ENCODE results near the gene HAGH.

DNA sequence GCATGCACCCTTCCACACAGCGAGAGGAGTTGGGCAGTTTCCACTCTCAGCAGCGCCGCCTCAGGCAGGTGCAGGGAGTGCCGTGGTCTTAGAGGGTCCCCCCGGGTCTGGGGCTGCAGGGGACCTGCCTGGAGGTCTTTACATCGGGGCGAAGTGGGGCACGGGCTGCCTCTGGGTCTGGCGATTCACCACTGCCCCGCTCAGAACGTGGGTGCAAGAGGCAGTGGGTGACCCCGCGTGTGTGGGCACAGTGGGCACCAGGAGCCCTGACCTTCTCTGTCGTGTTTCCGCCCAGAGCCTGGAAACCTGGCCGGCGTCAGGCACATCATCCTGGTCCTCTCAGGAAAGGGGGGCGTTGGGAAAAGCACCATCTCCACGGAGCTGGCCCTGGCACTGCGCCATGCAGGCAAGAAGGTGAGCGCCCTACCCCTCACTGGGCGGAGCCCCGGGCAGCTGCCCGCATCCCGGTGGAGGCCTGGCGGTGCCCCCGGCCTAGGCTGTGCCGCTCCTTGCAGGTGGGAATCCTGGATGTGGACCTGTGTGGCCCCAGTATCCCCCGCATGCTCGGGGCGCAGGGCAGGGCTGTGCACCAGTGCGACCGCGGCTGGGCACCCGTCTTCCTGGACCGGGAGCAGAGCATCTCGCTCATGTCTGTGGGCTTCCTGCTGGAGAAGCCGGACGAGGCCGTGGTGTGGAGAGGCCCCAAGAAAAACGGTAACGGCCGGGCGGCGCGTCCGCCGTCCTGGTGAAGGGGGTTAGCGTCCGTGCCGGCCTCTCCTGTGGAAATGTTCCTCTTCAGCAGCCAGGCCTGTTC is 40.2 kb downstream of the HAGH start:
- TF ChIP-seq, protein P1, sequence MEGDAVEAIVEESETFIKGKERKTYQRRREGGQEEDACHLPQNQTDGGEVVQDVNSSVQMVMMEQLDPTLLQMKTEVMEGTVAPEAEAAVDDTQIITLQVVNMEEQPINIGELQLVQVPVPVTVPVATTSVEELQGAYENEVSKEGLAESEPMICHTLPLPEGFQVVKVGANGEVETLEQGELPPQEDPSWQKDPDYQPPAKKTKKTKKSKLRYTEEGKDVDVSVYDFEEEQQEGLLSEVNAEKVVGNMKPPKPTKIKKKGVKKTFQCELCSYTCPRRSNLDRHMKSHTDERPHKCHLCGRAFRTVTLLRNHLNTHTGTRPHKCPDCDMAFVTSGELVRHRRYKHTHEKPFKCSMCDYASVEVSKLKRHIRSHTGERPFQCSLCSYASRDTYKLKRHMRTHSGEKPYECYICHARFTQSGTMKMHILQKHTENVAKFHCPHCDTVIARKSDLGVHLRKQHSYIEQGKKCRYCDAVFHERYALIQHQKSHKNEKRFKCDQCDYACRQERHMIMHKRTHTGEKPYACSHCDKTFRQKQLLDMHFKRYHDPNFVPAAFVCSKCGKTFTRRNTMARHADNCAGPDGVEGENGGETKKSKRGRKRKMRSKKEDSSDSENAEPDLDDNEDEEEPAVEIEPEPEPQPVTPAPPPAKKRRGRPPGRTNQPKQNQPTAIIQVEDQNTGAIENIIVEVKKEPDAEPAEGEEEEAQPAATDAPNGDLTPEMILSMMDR (optimal IDR thresholded peaks at IDR 0.05 in 1 of 3, IDR thresholded peaks at IDR 0.05 in 1 of 3, conservative IDR thresholded peaks at IDR 0.05 in 1 of 3; ENCODE audit: extremely low read depth in 1 of 3, insufficient read depth in 2 of 3, low read length in 3 of 3), result no peak
- no peak for TF ChIP-seq EZH2 (IDR thresholded peaks at IDR 0.05; ENCODE audit: low read length)
